KG1 (cell line): ENCODE results near the gene CBLC.
A peak's percentile ranks its signal among the peaks of the same experiment; 100 is the strongest.
"Not testable (repeated sequence)": the region's sequence is repeated elsewhere in the genome, so short reads cannot be mapped to it uniquely, and the experiment has no call there.

Source experiments
- DNase-seq: peaks from one replicate; lab custom pipeline; 2025; lab: John Stamatoyannopoulos, UW

Gene CBLC

GRCh38 chr19:44819246-44819832 is 41.6 kb downstream of the CBLC start:
- DNase-seq = no peak

DNA sequence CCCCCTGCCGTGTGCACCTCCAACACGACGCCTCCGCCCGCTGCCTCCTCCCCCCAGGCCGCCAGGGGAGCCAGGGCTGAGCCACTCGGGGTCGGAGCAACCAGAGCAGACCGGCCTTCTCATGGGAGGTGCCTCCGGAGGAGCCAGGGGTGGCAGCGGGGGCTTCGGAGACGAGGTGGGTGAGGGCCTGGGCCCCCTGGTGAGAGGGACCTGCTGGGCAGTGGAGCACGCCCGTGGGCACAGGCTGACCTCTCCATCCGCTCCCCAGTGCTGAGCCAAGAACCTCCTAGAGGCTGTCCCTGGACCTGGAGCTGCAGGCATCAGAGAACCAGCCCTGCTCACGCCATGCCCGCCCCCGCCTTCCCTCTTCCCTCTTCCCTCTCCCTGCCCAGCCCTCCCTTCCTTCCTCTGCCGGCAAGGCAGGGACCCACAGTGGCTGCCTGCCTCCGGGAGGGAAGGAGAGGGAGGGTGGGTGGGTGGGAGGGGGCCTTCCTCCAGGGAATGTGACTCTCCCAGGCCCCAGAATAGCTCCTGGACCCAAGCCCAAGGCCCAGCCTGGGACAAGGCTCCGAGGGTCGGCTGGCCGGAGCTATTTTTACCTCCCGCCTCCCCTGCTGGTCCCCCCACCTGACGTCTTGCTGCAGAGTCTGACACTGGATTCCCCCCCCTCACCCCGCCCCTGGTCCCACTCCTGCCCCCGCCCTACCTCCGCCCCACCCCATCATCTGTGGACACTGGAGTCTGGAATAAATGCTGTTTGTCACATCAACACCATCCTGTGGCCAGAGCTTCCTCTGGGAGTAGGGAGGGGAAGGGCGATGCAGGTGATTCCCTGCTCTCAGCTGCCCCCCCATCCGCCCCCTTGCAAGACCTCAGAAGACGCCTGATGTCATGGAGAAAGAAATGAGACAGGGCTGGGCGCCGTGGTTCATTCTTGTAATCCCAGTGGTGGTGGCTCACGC is 43.2 kb downstream of the CBLC start:
- no peak for DNase-seq

GRCh38 chr19:44822177-44822576 is 44.5 kb downstream of the CBLC start:
- no peak for DNase-seq

DNA sequence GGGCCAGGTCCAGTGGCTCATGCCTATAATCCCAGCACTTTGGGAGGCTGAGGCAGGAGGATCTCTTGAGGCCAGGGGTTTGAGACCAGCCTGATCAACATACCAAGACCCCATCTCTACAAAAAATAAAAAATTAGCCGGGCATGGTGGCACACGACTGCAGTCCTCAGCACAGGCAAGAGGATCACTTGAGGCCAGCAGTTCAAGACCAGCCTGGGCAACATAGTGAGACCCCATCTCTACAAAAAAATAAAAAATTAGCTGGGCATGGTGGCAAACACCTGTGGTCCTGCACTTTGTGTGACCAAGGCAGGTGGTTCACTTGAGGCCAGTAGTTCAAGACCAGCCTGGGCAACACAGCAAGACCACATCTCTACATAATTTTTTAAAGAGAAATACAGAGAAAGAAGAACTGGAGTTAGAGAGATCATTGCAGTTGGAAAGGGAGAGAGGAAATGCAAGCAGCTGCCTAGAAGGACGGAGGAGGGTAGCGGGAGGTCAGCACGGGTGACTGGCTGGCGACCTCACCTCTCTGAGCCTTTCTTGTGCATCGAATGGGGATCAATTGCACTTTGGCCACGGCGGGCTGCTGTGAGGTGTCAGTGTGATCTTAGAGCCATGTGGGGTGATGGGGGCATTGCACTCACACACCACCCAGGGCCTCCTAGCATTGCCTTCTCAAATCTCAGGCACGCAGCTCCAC is 45.1 kb downstream of the CBLC start:
- no peak for DNase-seq

- DNase-seq = no peak
Observed at GRCh38 chr19:44823373-44823698, 45.6 kb downstream of the CBLC start.

GRCh38 chr19:44824761-44825160 is 47.1 kb downstream of the CBLC start:
- DNase-seq = no peak

DNA sequence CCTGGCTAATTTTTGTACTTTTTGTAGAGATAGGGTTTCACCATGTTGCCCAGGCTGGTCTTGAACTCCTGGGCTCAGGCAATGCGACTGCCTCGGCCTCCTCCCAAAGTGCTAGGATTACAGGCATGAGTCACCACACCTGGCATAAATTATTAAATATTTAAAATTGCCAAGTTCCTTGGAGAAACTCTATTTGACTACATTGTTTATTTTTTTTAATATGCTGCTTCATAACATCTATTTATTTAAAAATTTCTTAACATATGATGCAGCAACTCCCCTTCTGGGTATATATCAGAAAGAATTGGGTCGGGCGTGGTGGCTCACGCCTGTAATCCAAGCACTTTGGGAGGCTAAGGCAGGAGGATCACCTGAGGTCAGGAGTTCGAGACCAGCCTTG is 55.2 kb downstream of the CBLC start:
- DNase-seq = not testable (repeated sequence)

- not testable (repeated sequence) for DNase-seq
Observed at GRCh38 chr19:44834399-44834798, 56.7 kb downstream of the CBLC start.

GRCh38 chr19:44839276-44839675 is 61.6 kb downstream of the CBLC start:
- DNase-seq = no peak

GRCh38 chr19:44840811-44841210 is 63.1 kb downstream of the CBLC start:
- no peak for DNase-seq

DNA sequence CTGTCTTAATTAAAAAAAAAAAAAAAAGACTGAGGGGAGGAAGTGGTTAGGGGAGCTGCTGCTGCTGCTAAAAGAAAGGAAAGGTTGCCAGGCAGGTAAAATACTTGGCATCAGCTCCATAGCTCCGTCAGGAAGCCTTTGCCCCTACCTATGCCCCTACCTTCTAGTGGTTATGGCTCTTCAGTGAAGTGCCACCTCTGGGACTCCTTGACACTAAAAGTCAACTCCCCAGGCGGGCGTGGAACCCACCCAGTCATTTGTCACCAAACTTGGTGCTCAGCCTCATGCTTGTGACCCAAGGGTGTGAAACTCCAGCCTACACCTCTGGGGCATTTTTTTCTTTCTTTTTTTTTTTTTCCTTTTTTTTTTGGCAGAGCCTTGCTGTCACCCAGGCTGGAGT is 63.5 kb downstream of the CBLC start:
- no peak for DNase-seq

- no peak for DNase-seq
Observed at GRCh38 chr19:44845286-44845611, 67.6 kb downstream of the CBLC start.

GRCh38 chr19:44845612-44846454 is 68.1 kb downstream of the CBLC start, which contains the start of gene NECTIN2:
Gene NECTIN2 (plus strand): TSS chr19:44846297. CDS start chr19:44846526, 229 bp downstream.
- DNase-seq = peak; percentile 99

DNA sequence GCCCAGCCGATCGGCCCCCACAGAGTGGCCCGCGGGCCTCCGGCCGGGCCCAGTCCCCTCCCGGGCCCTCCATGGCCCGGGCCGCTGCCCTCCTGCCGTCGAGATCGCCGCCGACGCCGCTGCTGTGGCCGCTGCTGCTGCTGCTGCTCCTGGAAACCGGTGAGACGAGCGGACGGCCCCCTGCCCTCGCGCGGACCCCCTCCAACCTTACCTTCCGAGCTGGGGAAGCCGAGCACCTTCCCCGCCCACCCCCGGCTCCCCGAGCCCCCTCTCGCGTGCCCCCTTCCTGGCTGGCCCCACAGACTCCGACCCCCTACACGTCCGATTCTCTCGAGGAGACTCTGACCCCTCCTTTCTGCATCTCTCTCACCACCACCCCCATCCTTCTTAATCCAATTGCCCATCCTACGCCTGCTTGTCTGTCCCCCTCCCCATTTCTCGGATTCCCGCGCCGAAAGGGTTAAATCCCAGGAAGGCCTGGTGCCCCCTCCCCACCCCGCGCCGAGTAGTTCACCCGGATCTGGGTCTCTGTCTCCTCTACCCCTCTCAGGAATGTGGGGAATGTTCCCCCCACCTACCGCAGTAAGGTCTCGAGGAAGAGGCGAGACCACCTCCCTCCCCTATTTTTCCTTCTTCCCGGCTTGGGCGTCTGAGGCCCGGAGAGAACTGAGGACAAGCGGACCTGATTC is 68.9 kb downstream of the CBLC start:
- no peak for DNase-seq

DNA sequence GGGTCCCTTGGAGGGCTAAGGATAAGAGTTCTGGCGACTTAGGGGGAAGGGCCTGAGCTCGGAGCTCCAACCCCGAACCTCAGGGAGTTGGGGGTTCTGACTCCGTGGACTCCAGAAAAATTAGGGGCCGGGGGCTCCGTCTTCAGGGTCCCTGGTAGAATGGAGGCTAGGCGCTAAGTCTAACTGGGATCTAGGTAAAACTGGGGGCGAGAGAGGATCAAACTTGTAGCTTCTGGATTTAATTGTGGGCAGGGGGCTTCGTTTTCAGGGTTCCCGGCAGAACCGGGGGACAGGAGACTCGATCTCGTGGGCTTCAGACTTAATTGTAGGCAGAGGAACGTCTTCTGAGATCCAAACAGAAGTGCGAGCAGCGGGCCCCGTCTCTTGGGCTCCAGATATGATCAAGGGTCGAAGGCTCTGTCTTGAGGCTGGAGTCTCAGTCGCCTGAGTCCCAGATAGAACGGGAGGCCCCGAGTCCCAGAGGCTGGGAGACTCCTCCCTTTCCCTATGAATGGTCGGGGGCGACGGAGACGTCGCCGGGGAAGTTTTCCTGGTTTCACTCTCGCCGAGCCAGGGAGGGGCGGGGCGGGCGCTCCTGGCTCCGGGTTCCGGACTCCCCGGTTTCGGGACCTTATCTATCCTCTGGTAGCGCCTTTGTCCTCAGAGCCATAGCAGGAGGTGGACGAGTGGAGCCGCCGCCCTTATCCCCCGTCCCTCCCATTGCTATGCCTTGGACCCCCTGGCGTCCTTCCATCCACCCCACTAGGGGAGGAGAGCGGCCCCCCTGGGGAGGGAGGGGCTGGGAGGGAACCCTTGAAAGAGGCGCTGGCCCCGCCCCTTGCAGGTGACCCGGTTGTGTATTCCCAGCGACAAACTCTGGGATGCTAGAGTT is 69.7 kb downstream of the CBLC start:
- DNase-seq = no peak

DNA sequence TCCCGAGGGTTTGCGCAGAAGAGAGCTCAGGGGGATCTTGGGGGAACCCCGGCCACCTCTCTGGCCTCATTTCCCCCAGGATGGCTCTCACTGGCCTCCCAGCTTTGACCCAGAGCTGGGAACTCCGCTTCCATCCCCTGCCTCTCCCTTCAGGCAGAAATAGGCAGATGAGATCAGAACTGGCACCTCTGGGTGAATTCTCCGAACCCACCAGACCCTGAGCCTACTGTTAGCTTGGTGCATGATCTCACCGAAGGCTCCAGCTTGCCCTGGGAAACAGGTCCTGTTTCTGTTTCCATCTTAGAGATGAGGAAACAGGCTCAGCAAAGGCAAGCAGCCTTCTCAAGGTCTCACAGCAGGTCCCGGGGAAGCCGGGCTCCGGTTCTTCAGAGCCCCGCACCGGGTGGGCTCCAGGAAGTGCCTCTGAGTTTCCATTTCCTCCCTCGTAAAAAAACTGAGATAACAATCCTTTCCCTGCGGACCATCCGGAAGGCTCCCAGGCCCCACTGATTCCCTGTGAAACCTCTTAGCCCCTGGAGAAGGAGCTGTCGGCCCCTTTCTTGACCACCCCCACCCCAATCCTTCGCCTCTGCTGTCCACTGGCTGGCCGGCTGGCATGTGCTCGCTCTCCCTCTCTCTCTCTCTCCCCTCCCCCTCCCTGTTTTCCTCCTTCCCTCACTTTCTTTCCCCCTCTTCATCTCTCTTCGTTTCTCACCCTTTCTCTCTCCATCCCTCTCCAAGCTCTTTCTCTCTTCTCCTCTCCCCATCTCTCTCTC is 70.5 kb downstream of the CBLC start:
- no peak for DNase-seq

GRCh38 chr19:44848812-44849447 is 71.2 kb downstream of the CBLC start:
- no peak for DNase-seq
